ENCODE data around the gene CAMK1G.

Gene CAMK1G

GRCh38 chr1:209621741-209622655 is 38.5 kb downstream of the CAMK1G start:
- H3K27me3 ChIP-seq (replicated peaks; ENCODE audit: control insufficient read depth, insufficient read depth, low read length) = no peaks in the 10 kb centered on the region; the same call in 1 of the 2 replicates
- H3K36me3 ChIP-seq (ENCODE audit: control insufficient read depth, insufficient read depth, low read length) = no peaks in the 10 kb centered on the region
- no peak overlapping the region for H3K4me3 ChIP-seq (replicated peaks; ENCODE audit: low read depth, low read length)
- TF ChIP-seq CTCF (IDR thresholded peaks at IDR 0.05; ENCODE audit: insufficient read depth, low read length, poor library complexity, severe bottlenecking) = no peak
- DNase-seq (ENCODE audit: extremely low read depth, insufficient read length) = no peak

GRCh38 chr1:209622841-209623829 is 39.6 kb downstream of the CAMK1G start:
- H3K27me3 ChIP-seq (replicated peaks; ENCODE audit: control insufficient read depth, insufficient read depth, low read length) = no peaks in the 10 kb centered on the region; the same call in 1 of the 2 replicates
- H3K4me3 ChIP-seq (replicated peaks; ENCODE audit: low read depth, low read length) = no peak overlapping the region
- H3K36me3 ChIP-seq (ENCODE audit: control insufficient read depth, insufficient read depth, low read length) = no peaks in the 10 kb centered on the region

GRCh38 chr1:209624558-209625549 is 41.3 kb downstream of the CAMK1G start:
- no peak for DNase-seq (ENCODE audit: extremely low read depth, insufficient read length)
- no peak overlapping the region for H3K4me3 ChIP-seq (replicated peaks; ENCODE audit: low read depth, low read length)
- no peaks in the 10 kb centered on the region for H3K36me3 ChIP-seq (ENCODE audit: control insufficient read depth, insufficient read depth, low read length)
- TF ChIP-seq CTCF (IDR thresholded peaks at IDR 0.05; ENCODE audit: insufficient read depth, low read length, poor library complexity, severe bottlenecking) = no peak
- no peaks in the 10 kb centered on the region; the same call in 1 of the 2 replicates for H3K27me3 ChIP-seq (replicated peaks; ENCODE audit: control insufficient read depth, insufficient read depth, low read length)

More at GRCh38 chr1:209622841-209623829, 39.6 kb downstream of the CAMK1G start:
- no peak for DNase-seq (ENCODE audit: extremely low read depth, insufficient read length)
- TF ChIP-seq CTCF (IDR thresholded peaks at IDR 0.05; ENCODE audit: insufficient read depth, low read length, poor library complexity, severe bottlenecking) = no peak

GRCh38 chr1:209625791-209626285 is 42.3 kb downstream of the CAMK1G start:
- Histone ChIP-seq H3K36me3 (ENCODE audit: control insufficient read depth, insufficient read depth, low read length) (no peaks in the 10 kb centered on the region), H3K27me3 (replicated peaks; ENCODE audit: control insufficient read depth, insufficient read depth, low read length) (no peaks in the 10 kb centered on the region; the same call in 1 of the 2 replicates), H3K4me3 (replicated peaks; ENCODE audit: low read depth, low read length) (no peak overlapping the region)
- DNase-seq (ENCODE audit: extremely low read depth, insufficient read length) = no peak
- TF ChIP-seq CTCF (IDR thresholded peaks at IDR 0.05; ENCODE audit: insufficient read depth, low read length, poor library complexity, severe bottlenecking) = no peak

All from GM06990 (cell line).